GM19455 (cell line): ENCODE data around the gene LRRC10.

ENCODE experiments used
- ATAC-seq: cut with Tn5 transposase; IDR thresholded peaks from one replicate; pipeline ENCODE4 v1.9.1; 2021; ENCODE audit not compliant: unreplicated experiment

The LRRC10 gene

GRCh38 chr12:69610729-69611128 lies at the start of gene LRRC10:
Gene LRRC10 (minus strand): TSS chr12:69610907. CDS start chr12:69610838, 69 bp downstream.
- ATAC-seq, result no peak

- no peak for ATAC-seq
Observed at GRCh38 chr12:69660164-69660863, 49.6 kb upstream of the LRRC10 start.

- no peak for ATAC-seq
Observed at GRCh38 chr12:69658203-69658602, 47.5 kb upstream of the LRRC10 start.

- ATAC-seq, result no peak
Observed at GRCh38 chr12:69657376-69658137, 46.9 kb upstream of the LRRC10 start.

- ATAC-seq, result no peak
Observed at GRCh38 chr12:69655616-69656340, 45.1 kb upstream of the LRRC10 start.

- ATAC-seq, result no peak
Observed at GRCh38 chr12:69653703-69654102, 43.0 kb upstream of the LRRC10 start.

- no peak for ATAC-seq
Observed at GRCh38 chr12:69651922-69652321, 41.2 kb upstream of the LRRC10 start.

GRCh38 chr12:69649529-69649928 lies 38.8 kb upstream of the LRRC10 start:
- ATAC-seq, result no peak

GRCh38 chr12:69648476-69648875 lies 37.8 kb upstream of the LRRC10 start:
- ATAC-seq, result no peak

- ATAC-seq, result no peak
Observed at GRCh38 chr12:69647178-69647577, 36.5 kb upstream of the LRRC10 start.

GRCh38 chr12:69645031-69645430 lies 34.3 kb upstream of the LRRC10 start:
- no peak for ATAC-seq

- no peak for ATAC-seq
Observed at GRCh38 chr12:69644511-69644910, 33.8 kb upstream of the LRRC10 start.

- no peak for ATAC-seq
Observed at GRCh38 chr12:69642531-69642930, 31.8 kb upstream of the LRRC10 start.

GRCh38 chr12:69641546-69641945 lies 30.8 kb upstream of the LRRC10 start:
- ATAC-seq, result no peak

- peak; percentile 88 for ATAC-seq
Observed at GRCh38 chr12:69639400-69640016, 28.8 kb upstream of the LRRC10 start.

- ATAC-seq, result no peak
Observed at GRCh38 chr12:69633061-69633460, 22.4 kb upstream of the LRRC10 start.

- no peak for ATAC-seq
Observed at GRCh38 chr12:69630191-69630590, 19.5 kb upstream of the LRRC10 start.

GRCh38 chr12:69627501-69627900 lies 16.8 kb upstream of the LRRC10 start:
- no peak for ATAC-seq

- ATAC-seq, result no peak
Observed at GRCh38 chr12:69623970-69624369, 13.3 kb upstream of the LRRC10 start.

- ATAC-seq, result no peak
Observed at GRCh38 chr12:69621551-69621950, 10.8 kb upstream of the LRRC10 start.

- ATAC-seq, result no peak
Observed at GRCh38 chr12:69620921-69621320, 10.2 kb upstream of the LRRC10 start.
